HG03108 (cell line): ENCODE measurements around the gene ESD.
"Not testable (repeated sequence)": the region's sequence is repeated elsewhere in the genome, so short reads cannot be mapped to it uniquely, and the experiment has no call there.

Experiments used
- ATAC-seq: cut with Tn5 transposase; IDR thresholded peaks from one replicate; pipeline ENCODE4 v1.9.1; 2021; ENCODE audit warnings: moderate library complexity; ENCODE audit not compliant: unreplicated experiment

Gene ESD

DNA sequence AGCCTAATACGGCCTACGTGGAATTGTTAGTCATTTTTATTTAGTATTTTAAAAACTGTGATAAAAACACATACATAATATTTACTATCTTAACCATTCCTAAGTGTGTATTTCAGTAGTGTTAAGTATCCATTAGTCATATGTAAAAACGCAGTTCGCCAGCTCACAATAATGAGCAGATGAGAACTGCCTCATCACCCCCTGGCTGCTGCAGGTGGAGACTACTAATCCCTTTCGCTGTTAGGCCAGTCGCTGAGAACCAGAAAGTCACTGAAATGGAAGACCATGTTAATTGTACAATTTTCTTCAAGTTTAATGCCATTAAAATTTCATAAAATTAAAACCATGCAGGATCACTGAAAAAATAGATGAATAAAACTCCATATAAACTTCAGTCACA lies 1.6 kb downstream of the ESD start:
- no peak for ATAC-seq

DNA sequence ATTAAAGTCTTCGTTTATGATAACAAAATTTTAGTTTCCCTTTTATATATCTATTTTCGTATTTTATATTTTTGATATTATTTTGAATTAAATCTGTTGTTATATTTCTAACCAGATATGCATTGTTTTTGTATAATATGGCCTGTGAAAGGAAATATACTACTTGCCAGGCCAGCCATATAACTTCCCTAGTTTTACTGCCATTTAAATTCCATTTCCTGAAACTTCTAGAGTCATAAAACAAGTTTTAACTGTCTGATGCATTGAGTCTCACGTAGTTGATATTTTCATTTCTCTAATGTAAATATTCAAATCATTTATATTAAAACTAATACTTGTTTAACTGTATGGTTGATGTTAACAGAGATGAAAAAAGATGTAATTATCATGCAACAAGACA lies 13.5 kb downstream of the ESD start:
- ATAC-seq, result no peak

DNA sequence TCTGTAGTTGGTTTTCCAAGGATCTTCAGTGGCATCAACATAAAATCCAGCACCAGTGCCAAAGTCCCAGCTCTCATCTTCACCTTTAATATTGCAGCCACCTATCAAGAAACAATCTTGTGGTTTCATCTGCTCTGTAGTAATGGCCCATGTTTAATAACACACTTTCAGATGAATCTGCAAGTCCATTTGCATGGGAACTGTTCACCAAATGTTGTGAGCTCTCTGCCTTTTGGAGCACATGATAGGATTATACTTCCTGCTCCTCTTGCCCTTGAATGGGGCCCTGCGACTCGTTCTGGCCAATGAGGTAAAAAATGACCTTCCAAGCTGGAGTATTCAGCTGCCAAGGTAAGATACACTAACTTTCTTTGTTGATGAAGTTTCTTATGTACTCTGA lies 14.3 kb downstream of the ESD start:
- no peak for ATAC-seq

DNA sequence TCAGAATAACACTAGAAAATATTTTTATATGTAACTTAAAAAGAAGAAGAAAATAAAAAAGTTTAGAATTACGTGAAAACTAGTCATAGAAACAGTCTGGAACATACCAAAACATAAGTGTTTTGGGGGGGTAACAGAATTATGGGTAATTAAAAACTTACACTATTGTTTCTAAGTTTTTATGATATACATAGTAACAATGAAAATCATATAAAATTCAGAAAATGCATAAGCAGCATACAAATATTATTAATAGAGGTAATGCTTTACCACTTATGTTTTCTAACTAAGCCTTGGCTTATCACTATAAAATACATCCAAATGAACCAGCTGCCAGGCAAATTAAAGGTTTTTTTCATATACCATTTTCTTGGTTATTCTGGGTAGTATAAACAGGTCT lies 14.9 kb downstream of the ESD start:
- ATAC-seq, result no peak

DNA sequence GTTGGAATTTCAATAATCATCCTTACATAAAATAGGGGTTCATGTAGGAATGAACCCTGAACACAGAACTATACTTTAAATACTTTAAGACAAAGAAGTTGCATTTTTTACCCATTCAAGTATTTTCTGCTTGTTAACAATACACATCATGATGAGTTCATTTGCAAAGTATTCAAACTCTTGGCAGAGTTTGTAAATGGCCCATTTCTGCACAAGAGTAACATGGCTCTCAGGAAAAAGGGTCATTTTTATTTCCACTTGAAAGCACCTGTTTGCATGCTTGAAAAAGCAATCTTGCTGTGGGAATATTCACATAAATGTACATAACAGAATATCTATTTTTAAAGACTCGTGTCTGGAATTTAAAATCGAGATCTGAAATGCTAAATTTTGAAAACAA lies 18.1 kb downstream of the ESD start:
- no peak for ATAC-seq

DNA sequence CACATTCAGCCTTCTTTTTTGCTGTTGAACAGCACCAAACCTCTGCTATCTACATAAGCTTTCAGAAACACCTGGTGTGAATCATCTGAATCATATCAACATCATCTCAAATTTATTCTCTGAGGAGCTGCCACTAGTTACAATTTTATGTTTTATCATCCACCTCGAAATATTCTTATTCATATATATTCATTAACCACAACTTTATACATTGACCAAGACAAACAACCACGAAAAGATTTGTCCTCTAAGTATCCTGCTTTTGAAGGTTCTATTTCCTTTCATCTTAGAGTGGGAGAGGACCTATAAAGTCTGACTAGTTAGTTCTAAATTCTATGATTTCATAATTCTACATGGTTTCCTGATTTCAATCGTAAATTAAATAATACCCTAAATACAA lies 18.9 kb downstream of the ESD start:
- no peak for ATAC-seq

DNA sequence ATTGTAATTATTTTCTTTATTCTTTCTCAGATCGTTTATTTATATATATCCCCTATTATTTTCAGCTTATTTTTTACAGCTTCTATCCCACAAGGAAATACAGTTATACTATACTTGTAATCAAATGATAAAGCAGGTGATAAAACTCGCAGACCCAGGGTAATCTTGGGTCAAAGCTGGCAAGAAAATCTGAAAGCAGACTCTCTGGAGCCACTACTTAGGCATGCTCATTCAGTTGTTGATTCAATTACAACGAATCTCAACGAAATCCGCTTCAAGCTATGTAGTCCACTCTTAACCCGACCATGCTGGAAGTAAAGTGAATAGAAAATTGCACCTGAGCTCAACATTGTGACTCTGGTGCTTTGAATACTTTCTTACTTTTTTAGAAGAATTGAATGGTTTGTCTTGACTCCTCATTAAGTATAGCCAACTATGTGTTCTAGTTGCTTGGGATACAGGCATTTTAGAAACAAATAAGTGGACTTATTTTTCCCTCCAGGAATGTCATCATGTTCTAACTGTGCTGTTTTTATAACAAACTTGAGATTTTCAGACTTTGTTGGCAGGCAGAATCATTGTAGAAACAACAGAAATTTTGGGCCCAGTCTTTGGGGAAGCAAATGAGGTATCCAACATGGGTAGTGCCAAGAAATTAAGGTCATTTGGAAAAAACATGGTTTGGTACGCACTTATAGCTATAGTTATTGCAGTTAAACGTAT lies 21.4 kb downstream of the ESD start:
- ATAC-seq, result no peak

DNA sequence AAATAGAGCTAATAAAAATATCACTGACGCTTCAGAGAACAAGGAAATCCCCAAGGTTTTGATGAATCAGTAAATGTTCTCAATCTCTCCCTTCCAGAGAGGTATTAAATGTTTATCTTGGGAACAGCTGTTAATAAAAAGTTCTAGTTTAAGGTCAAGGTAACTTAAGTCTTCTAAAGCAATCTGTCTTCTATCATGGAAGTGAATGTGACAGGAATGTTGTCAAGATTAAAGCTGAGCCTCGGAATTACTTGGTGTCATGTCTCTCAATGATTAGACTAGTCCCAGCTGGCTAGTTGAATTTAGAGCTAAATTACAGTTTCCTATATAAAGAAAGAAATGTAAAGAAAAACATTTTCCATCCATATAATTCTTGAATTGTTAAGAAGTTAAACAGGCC lies 23.4 kb downstream of the ESD start:
- no peak for ATAC-seq

DNA sequence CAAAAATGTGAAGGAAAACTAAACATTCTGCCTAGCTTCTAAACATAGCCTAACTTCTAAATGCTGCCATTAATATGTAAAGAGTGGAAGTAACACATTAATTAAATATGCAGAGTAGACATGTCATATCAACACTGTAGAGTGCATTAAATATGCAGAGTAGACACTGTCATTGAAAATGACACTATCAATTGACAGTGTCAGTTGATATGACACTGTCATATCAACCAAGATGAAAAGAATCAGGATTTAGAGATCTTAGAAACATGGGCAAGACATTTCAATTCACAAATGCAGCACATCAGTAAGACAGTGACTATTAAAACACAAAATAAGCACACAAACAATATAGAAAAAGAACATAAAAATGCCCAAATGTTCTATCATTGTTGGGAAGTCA lies 25.3 kb downstream of the ESD start:
- ATAC-seq, result no peak

DNA sequence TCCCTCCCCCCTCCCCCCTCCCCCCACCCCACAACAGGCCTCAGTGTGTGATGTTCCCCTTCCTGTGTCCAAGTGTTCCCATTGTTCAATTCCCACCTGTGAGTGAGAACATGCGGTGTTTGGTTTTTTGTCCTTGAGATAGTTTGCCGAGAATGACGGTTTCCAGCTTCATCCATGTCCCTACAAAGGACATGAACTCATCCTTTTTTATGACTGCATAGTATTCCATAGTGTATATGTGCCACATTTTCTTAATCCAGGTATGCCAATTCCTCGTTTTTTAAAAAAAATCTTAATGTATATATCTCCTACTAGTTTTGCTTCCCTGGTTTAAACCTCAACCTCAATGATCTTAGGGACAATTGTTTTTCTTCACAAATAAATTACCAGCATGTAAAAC lies 27.0 kb downstream of the ESD start:
- ATAC-seq, result not testable (repeated sequence)

DNA sequence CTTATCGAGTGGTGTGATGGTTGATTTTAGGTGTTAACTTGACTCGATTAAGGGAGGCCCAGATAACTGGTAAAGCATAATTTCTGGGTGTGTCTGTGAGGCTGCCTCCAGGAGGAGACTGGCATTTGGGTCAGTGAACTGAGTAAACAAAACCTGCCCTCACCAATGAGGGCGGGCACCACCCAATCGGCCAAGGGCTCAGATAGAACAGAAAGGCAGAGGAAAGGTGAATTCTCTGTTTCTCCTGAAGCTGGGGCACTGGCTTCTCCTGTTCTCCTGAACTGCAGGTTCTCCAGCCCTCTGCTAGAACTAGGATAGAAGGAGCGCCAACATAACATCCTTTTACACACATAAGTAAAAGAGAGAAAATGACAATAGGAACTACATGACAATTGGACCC lies 35.1 kb downstream of the ESD start:
- no peak for ATAC-seq

DNA sequence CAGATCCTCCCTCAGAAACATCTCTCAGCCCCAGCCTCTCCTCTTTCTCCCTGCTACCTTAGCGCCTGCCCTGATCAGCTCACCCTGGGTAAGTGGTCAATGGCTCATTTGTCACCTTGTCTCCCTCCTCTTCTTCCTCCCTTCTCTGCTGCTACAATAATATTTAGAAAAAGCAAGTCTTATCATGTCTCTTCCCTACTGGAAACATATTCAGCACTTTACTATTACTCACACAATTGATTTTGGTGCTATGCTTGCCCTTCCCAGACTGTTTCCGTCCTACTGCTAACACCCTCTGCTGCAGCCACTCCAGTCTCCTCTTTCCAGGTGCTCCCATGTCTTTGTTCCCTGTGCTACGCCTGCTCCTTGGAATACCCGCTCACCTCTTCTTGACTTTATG lies 35.8 kb downstream of the ESD start:
- no peak for ATAC-seq

DNA sequence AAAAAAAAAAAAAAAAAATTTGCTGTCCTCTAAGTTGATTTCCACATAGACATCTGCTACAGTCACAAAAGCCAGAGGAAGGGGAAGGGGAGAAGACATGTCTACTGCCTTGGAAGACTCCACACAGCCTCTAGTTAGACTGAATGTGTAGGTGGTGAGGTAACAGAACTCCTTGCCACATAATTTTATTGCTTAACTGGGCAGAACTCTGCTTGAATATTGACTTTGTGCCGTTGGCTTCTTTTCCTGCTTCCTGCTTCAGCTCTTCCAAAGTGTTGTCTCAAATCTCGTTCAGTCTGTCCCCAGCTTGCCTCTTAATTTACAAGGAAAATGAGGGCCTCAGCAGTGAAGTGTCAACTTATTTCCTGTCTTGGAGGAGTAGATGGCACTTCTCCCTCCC lies 37.1 kb downstream of the ESD start:
- ATAC-seq, result no peak

DNA sequence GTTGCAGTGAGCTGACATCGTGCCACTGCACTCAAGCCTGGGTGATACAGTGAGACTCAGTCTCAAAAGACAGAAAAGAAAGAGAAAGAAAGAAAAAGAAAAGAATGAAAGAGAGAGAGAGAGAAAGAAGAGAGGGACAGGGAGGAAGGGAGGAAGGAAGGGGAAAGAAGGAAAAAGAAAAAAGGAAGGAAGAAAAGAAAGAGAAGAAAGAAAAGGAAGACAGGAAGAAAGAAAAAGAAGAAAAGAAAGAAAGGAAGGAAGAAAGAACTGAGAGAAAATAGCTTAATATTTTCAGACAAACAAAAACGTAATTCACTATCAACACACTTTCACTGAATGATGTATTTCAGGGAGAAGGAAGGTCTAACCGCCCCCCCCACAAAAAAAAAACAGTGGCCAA lies 39.3 kb downstream of the ESD start:
- ATAC-seq, result no peak

DNA sequence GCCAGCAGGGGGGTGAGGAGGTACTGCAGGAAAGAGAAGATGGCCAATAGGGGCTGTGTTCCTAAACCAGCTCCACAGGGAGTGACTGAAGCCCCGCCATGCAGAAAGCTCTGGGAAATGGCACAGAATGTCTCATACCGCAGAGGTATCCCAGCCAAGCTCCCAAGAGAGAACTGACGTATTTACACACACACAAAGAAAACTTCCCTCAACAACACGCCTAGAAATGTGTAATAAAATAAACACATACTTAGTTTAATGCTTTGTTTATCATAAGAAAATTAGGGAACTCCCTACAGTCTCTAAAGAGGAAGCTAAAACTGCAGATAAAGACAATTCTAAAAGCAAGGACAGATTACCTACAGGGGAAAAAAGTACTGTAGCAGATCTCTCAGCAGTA lies 40.0 kb downstream of the ESD start:
- ATAC-seq, result no peak

DNA sequence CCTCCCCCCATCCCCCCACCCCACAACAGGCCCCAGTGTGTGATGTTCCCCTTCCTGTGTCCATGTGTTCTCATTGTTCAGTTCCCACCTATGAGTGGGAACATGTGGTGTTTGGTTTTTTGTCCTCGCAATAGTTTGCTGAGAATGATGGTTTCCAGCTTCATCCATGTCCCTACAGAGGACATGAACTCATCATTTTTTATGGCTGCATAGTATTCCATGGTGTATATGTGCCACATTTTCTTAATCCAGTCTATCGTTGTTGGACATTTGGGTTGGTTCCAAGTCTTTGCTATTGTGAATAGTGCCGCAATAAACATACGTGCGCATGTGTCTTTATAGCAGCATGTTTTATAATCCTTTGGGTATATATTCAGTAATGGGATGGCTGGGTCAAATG lies 41.5 kb downstream of the ESD start:
- ATAC-seq, result not testable (repeated sequence)

DNA sequence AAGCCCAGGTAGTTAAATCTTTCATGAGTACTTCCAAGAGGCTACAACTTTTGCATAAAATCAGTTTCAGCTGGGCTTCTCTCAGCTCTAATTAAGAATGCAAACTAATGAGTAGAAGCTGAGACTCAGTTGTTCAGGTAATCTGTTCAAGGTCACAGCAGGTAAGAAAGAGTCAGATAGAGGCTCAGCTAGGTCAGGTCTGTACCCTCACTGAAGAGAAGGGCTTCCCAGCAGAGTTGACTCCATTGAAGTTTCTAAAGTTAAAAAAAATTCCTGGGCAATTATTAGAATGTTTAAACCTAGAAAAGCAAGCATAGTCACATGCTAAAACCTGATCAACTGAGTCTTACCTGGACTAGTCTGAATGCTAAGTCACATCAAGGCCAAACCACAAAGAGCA lies 42.1 kb downstream of the ESD start:
- ATAC-seq, result no peak

DNA sequence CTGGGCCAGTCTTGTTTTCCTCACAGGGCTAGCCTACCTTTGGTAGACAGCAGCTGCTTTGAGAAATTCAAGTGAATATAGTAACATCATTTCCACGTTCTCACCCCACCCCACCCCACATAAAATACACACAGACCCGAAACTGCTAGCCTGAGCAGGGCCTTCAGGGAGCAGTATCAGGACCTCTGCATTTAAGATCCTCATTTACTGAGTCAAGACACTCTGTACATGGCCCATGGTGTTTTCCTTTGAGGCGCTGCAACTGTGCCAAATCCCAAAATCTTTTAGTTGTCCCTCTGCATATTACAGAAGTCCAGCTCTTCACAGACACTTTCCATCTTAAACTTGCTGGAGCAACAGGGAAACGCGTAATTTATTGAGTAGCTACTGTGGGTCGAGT lies 43.0 kb downstream of the ESD start:
- ATAC-seq, result no peak

DNA sequence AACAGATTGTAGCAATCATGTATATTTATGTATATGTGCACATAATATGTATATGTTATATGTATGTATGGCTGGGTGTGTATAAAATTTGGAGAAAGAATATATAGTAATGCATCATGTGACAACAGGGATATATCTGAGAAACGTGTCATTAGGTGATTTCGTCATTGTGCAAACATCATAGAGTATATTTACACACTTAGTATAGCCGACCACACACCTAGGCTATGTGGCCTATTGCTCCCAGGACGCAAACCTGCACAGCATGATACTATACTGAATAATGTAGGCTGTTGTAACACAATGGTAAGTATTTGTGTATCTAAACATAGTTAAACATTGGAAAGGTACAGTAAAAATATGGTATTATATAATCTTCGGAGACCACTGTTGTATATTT lies 43.8 kb downstream of the ESD start:
- ATAC-seq, result no peak

DNA sequence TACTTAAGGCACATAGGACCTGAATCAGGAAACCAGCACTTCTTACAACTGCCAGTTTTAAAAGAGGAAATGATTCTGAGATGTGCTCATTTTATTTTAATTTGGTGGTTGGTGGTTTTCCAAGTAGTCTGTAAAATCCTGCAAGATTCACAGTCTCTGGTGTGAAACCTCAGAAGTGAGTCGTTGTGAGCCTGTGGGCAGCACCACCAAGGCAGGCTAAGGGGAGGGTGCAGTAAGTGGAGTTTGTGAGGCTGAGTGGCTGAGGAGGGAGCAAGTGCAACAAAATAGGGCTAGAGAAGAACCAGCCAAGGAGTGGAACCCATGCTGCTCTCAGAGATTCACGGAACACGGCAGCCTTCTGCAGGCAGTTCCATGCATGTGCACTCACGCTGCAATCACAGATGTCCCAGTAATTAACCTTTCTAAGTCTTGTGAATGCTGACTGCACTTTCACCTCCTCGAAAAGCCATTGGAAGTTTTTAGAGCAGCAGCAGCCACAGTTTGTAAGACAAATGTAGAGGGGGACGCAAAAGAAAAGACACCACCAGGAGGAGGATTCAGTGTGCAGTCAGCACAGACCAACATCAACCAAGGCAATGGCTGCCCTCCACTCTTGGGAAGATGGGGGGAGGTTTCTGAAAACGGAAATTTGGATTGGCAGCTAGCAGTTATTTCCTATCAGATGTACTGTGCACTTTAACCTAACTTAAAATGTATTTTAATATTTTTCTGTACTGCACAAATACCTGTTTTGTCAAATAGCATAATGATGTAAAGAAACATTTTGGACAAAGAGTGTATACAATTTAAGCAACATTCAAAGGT lies 44.9 kb downstream of the ESD start:
- peak; percentile 57 for ATAC-seq

DNA sequence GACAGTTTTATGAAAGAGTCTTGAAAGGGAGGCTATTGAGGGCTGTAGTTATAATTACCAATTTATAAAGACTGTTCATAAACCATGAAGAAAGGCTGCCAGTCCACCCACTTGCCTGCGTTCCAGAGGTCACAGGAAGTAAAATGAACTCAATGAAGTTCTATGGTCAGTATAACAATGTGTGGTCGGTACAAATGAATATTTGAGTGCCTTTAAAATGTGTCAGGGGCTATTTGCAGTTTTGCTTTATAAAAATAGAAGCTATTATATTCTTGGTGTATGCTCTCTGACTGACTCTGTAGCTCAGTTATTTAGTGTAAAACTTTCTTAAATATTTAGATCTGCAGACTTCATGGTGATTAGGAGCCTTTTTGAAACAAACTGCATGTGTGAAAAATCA lies 47.0 kb downstream of the ESD start:
- no peak for ATAC-seq

DNA sequence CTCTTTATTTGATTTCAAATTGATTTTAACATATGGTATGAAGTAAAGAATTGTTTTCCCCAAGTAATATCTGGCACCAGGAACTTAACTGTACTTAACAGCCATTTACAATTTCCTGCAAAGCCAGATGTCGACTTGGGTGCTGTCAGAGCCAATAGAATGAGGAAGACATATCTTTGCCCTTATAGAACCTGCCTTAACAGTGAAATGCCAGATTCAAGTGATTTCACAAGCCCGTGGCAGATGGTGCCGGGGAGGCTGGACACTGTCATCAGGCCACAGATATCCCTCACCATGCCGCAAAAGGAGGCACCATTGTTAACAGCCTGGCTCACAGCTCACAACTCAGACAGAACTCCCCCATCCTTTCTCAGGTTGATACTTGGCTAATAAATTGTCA lies 48.7 kb downstream of the ESD start:
- ATAC-seq, result no peak
